ENCODE results near the gene PTPRT.

Gene PTPRT

DNA sequence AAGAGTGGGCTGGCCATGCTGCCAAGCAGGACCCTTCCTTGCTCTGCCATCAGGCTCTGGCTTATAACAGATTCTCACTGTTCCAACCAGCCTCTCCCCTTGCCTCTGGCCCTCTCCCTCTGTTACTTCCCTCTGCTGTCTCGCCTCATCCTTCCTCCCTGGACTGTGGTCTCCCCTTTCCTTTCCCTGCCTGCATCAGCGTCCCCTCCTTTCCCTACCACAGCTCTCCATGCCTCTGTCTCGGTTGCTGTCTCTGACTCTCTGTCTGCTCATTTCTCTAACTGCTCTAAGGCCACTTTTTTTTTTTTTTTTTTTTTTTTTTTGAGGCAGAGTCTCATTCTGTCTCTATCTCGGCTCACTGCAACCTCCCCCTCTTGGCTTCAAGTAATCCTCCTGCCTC, 173.4 kb downstream of the PTPRT start:
- DNase-seq = no peak

GRCh38 chr20:43015566-43015965, 174.1 kb downstream of the PTPRT start:
- no peak for DNase-seq

GRCh38 chr20:43014206-43014605, 175.5 kb downstream of the PTPRT start:
- DNase-seq = no peak

GRCh38 chr20:43011491-43011890, 178.2 kb downstream of the PTPRT start:
- no peak for DNase-seq

- DNase-seq = no peak
Measured at GRCh38 chr20:43009532-43009931, 180.2 kb downstream of the PTPRT start.

GRCh38 chr20:43007525-43007924, 182.2 kb downstream of the PTPRT start:
- DNase-seq = no peak

DNA sequence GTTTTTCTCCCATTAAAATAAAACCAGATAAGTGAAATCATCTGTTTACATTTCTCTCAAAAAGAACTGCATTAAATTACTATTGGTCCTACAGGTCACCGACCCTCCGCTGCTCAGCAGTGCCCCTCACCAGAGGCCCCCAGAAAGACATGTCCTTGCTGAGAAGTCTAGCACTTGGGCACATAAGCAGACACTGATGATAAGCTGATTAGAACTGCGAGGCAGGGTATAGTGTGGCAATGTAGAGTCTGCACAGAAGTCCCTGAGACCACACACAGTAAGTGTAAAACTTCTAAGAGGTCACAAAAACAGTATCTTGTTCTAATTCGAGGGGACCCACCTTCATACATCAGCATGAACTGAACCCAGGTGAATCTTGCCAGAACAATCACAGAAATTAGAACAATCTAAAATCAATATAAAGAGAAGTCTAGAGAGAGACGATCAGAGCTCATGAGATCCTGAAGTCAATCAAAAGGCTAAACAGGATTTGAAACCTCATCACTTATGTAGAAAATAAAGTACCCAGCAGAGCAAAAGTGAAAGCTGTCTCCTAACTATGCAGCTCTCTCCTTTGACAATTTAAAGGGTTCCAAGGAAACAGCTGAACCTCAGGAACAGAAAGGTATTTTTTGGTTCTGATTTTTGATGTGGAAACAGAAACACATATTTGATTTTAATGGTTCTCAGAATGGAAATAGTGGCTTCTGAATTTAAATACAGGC, 182.9 kb downstream of the PTPRT start:
- no peak for DNase-seq

GRCh38 chr20:43003318-43003944, 186.3 kb downstream of the PTPRT start:
- no peak for DNase-seq

DNA sequence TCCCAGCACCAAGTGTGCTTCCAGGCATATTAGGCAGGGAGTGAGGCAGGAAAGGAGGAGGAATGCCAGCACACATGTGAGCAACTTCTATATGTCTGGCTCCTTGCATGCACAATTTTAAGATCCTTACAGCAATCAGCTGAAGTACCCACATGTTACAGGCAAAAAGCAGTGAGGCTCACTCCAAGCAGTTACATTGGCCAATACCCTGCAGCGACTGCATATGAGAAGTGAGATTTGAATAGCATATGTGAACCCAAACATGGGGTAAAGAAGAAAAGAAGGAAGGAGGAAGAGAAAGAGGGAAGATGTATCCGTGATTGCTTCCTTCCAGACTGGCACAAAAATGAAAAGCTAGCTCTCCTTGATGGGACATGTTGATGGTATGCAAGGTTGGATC, 193.6 kb downstream of the PTPRT start:
- DNase-seq = no peak

- no peak for DNase-seq
Measured at GRCh38 chr20:42988319-42988718, 201.4 kb downstream of the PTPRT start.

DNA sequence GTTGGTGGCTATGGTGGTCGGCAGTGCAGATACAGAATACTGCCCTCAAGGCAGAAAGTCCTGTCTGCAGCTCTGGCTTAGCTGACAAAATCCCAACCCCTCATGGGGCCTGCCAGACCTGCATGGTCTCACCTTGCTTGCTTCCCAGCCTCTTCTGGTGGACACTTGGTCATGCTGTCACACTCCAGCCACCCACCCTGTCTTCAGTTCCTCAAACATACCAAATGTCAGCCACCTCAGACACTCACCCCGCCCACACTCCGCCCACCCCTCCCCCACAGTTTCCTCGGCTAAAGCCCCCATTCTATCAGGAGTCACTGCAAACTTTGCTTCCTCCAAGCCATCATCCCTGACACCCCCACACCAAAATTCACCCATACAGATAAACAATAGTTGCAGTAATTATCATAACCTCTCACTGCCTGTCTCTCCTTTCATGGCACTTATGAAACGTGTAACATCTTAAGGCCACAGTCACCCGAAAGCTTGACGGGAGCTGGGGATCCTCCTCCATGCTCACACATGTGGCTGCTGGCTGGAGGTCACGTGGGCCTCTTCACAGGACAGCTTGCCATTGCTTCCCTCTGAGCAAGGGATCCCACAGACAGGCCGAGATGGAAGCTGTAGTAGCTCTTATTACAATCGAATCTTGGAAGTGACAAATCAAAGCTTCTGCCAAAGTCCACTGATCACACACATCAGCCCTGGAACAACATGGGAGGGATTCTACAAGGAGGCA, 202.2 kb downstream of the PTPRT start:
- no peak for DNase-seq

GRCh38 chr20:42986143-42986773, 203.4 kb downstream of the PTPRT start:
- DNase-seq = no peak

GRCh38 chr20:42985628-42986027, 204.1 kb downstream of the PTPRT start:
- DNase-seq = no peak

DNA sequence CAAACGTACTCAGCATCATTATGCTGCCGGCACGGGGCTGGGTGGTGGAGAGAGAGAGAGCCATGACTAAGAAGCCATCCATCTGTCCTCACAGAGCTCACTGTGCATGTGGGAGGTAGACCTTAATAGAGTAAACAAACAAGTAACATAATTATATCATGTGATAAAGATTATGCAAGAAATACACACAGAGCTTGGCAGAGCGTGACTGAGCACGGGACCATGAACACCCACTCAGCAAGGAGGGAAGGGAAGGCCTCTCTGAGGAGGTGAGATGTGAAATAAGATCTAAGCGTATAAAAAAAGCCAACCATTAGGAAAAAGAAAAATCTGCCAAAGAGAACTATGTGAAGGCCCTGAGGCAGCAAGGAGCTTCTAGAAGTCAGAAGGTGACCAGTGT, 207.5 kb downstream of the PTPRT start:
- DNase-seq = no peak

- no peak for DNase-seq
Measured at GRCh38 chr20:42981253-42981652, 208.5 kb downstream of the PTPRT start.

- DNase-seq = no peak
Measured at GRCh38 chr20:42979720-42980119, 210.0 kb downstream of the PTPRT start.

- DNase-seq = no peak
Measured at GRCh38 chr20:42978184-42978974, 211.3 kb downstream of the PTPRT start.

DNA sequence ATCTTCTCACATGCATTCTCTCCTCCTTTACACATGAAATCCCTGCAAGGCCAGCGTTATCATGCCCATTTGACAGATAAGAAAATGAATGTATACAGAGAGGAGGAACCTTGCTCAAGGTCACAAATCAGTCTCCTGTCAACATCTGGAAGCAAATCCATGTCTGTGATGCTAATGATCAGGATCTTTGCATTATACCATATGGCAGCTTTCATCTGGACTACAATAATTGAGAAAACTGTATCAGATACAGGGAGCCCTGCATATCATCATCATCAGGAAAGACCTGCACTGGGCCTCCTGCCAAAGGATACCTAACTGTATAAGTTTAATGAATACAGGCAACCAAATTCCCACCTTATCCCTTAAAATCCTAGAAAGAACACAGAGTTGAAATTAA, 213.7 kb downstream of the PTPRT start:
- no peak for DNase-seq

DNA sequence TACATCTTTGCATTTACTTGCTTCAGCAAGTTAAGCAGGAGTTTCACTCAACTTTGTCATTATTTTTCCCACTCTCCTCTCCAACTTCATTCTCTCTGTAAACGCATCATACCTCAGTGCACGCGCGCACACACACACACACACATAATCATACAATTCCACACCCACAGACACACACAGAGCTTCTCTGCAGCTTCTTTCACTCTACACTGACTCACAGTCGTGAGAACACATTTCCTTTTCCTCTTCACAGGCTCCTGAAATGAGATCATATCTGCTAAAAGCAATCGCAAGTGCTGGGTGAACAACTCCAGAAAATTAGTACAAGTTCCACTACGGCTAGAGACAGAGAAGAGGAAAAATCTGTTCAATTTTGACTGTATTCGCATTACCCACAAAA, 215.4 kb downstream of the PTPRT start:
- DNase-seq = no peak

DNA sequence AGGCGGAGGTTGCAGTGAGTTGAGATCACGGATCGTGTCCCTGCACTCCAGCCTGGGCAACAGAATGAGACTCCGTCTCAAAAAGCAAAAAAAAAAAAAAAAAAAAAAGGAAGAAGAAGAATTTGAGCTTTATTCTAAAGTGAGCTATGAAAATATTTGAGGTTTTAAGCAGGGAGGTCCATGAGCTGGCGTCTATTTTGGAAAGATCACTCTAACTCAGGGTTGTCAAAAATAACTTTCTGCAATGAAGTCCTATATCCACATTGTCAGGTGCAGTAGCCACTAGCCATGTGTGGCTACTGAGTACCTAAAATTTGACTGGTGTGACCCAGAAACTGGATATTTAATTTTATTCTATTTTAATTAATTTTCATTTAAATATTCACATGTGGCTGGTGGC, 217.1 kb downstream of the PTPRT start:
- no peak for DNase-seq

GRCh38 chr20:42968746-42969145, 221.0 kb downstream of the PTPRT start:
- DNase-seq = no peak

DNA sequence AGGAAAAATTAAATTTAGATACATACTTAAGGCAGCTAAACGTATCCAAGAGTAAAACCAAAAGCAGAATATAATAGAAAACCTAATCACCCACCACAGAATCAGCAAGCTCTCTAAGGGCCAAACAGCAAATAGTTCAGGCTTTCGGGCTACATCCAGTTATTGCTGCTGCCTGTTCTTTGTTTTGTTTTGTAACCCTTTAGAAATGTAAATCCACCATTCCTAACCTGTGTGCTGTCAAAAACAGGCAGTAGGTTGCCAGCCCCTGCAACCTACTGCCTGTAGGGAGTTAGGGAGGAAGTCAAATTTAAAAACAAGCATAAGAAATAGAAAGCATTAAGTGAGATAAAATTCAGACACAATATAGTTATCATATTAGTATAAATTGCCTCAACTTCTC, 225.9 kb downstream of the PTPRT start:
- no peak for DNase-seq

DNA sequence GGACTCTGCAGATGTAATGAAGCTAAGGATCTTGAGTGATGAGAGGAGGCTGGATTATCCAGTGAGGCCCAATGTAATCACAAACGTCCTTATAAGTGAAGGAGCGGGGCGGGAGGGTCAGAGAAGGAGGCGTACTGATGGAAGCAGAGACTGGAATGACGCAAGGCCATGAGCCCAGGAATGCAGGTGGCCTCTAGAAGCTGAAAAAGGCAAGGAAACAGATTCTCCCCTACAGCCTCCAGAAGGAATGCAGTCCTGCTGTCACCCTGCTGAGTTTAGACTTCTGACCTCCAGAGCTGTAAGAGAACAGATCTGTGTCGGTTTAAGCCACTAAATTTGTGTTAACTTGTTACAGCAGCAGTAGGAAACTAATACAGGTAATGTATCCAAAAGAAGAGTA, 227.9 kb downstream of the PTPRT start:
- DNase-seq = no peak

All from COR-L47 (cell line).